CD14-positive monocyte (primary cell): ENCODE measurements around the gene ZNF254. TPM values are rescaled to one million over a fixed set of nuclear protein-coding genes. Genes with fewer than 3 reads are reported as not detected.
A peak's percentile ranks its signal among the peaks of the same experiment; 100 is the strongest.

ENCODE experiments used
- DNase-seq, 3 donors: peaks; one replicate each; pipeline ENCODE4 v3.0.0-alpha.2; 2011 to 2022
- H2AFZ ChIP-seq: 2 replicates; pipeline ENCODE4 v1.6.0; 2012; ENCODE audit warnings: mild to moderate bottlenecking, low read depth, low read length, inconsistent platforms; ENCODE audit not compliant: insufficient read depth, poor library complexity, severe bottlenecking
- H3K27ac ChIP-seq, 2 donors: 1 replicate in 1 of 2; 2 replicates in 1 of 2; pipeline ENCODE4 v1.5.1; 2012 to 2013; ENCODE audit warnings: low read length in 2 of 2, control low read depth in 1 of 2, inconsistent platforms in 1 of 2, low read depth in 1 of 2, mild to moderate bottlenecking in 1 of 2
- H3K27me3 ChIP-seq, 2 donors: one replicate each; pipeline versions ENCODE4 v1.6.0 to v1.6.1; 2011 to 2013; ENCODE audit warnings: low read length in 2 of 2; ENCODE audit not compliant: control insufficient read depth in 2 of 2, insufficient read depth in 2 of 2
- H3K36me3 ChIP-seq, 2 donors: replicated peaks in 1 of 2; 1 replicate in 1 of 2; 2 replicates in 1 of 2; pipeline versions ENCODE4 v1.5.1 to v1.6.1; 2012 to 2013; ENCODE audit warnings: low read length in 2 of 2, control low read depth in 1 of 2, inconsistent platforms in 1 of 2, mild to moderate bottlenecking in 1 of 2; ENCODE audit not compliant: insufficient read depth in 2 of 2, control insufficient read depth in 1 of 2
- H3K4me1 ChIP-seq, 2 donors: 1 replicate in 1 of 2; 2 replicates in 1 of 2; pipeline versions ENCODE4 v1.5.1 to v1.6.1; 2012 to 2013; ENCODE audit warnings: low read length in 2 of 2, control low read depth in 1 of 2, inconsistent platforms in 1 of 2, mild to moderate bottlenecking in 1 of 2, moderate library complexity in 1 of 2; ENCODE audit not compliant: insufficient read depth in 2 of 2, control insufficient read depth in 1 of 2
- H3K4me2 ChIP-seq: replicated peaks from 2 replicates; pipeline ENCODE3; 2012; ENCODE audit warnings: low read length, moderate library complexity, mild to moderate bottlenecking; ENCODE audit not compliant: poor library complexity, severe bottlenecking; ENCODE audit errors: extremely low read depth
- H3K4me3 ChIP-seq, 3 experiments: fragments of 200-600 bp in 1 of 3; sonication (generic) in 1 of 3; replicated peaks in 1 of 3; 1 replicate in 2 of 3; 2 replicates in 1 of 3; pipeline ENCODE4 v1.5.1; 2011 to 2013; ENCODE audit warnings: low read length in 3 of 3, mild to moderate bottlenecking in 3 of 3, control low read depth in 2 of 3, low read depth in 2 of 3, inconsistent platforms in 1 of 3, moderate library complexity in 1 of 3
- H3K79me2 ChIP-seq: 2 replicates; pipeline ENCODE4 v1.6.0; 2012; ENCODE audit warnings: mild to moderate bottlenecking, control low read depth, inconsistent platforms, low read length, moderate library complexity; ENCODE audit not compliant: insufficient read depth
- H3K9ac ChIP-seq: 2 replicates; pipeline ENCODE4 v1.6.0; 2017; ENCODE audit warnings: low read length, mild to moderate bottlenecking; ENCODE audit not compliant: insufficient read depth, poor library complexity, severe bottlenecking
- H3K9me3 ChIP-seq, 2 donors: replicated peaks in 1 of 2; 1 replicate in 1 of 2; 2 replicates in 1 of 2; pipeline versions ENCODE4 v1.5.1 to v1.6.1; 2012 to 2013; ENCODE audit warnings: low read length in 2 of 2, control low read depth in 1 of 2; ENCODE audit not compliant: control insufficient read depth in 1 of 2, insufficient read depth in 1 of 2
- H4K20me1 ChIP-seq: 2 replicates; pipeline ENCODE4 v1.6.0; 2012; ENCODE audit warnings: mild to moderate bottlenecking, low read length, control low read depth, moderate library complexity; ENCODE audit not compliant: insufficient read depth
- H3K27ac Mint-ChIP-seq, 7 donors: one replicate each; pipeline ENCODE4 v1.8.0; 2020; ENCODE audit warnings: mild to moderate bottlenecking in 7 of 7, mixed read lengths in 7 of 7, moderate library complexity in 6 of 7, inconsistent platforms in 2 of 7
- H3K27me3 Mint-ChIP-seq, 3 donors: one replicate each; pipeline ENCODE4 v1.8.0; 2021 to 2022; ENCODE audit warnings: low read depth in 3 of 3, mild to moderate bottlenecking in 3 of 3, mixed read lengths in 3 of 3, moderate library complexity in 3 of 3, inconsistent platforms in 1 of 3
- H3K36me3 Mint-ChIP-seq, 2 donors: one replicate each; pipeline ENCODE4 v1.8.0; 2020; ENCODE audit warnings: mixed read lengths in 2 of 2, inconsistent platforms in 1 of 2, mild to moderate bottlenecking in 1 of 2
- H3K4me1 Mint-ChIP-seq: one replicate; pipeline ENCODE4 v1.8.0; 2020; ENCODE audit warnings: mild to moderate bottlenecking, mixed read lengths
- H3K4me3 Mint-ChIP-seq, 2 donors: one replicate each; pipeline ENCODE4 v1.8.0; 2020; ENCODE audit warnings: mild to moderate bottlenecking in 2 of 2, mixed read lengths in 2 of 2, moderate library complexity in 1 of 2
- H3K9me3 Mint-ChIP-seq, 7 donors: one replicate each; pipeline ENCODE4 v1.8.0; 2020 to 2022; ENCODE audit warnings: mixed read lengths in 7 of 7, mild to moderate bottlenecking in 6 of 7, moderate library complexity in 6 of 7, inconsistent platforms in 2 of 7
- CTCF ChIP-seq: fragments of 200-600 bp; IDR thresholded peaks from one replicate; pipeline ENCODE4 v1.8.0; 2022; ENCODE audit warnings: antibody characterized with exemption, mild to moderate bottlenecking
- WGBS: methylation state at CpG from one replicate; pipeline ENCODE4 v1.1.5; 2013; ENCODE audit warnings: missing lambda C conversion rate; ENCODE audit not compliant: insufficient coverage; 5-methylcytosine and 5-hydroxymethylcytosine counted together
- intact Hi-C, 2 donors: fragments of 100-400 bp; cut with micrococcal nuclease; formaldehyde crosslinking; loops; one replicate each; pipeline versions ENCODE4 v1.15.0 to v1.15.1; 2023
- polyA plus RNA-seq, 3 donors: library from polyadenylated mRNA; depleted of rRNA in 1 of 3; unstranded in 2 of 3; stranded (reverse) in 1 of 3; fragments of 300-500 nt in 2 of 3; fragments of >200 nt in 1 of 3; fragmentation: Illumina TruSeq in 2 of 3; gene quantifications; 1 replicate in 2 of 3; 2 replicates in 1 of 3; pipeline ENCODE4 v1.2.3, GENCODE V29; 2012 to 2021

Gene ZNF254
- polyA plus RNA-seq, 3 donors, result 1.4 to 2.9 (median 1.7) TPM

DNA sequence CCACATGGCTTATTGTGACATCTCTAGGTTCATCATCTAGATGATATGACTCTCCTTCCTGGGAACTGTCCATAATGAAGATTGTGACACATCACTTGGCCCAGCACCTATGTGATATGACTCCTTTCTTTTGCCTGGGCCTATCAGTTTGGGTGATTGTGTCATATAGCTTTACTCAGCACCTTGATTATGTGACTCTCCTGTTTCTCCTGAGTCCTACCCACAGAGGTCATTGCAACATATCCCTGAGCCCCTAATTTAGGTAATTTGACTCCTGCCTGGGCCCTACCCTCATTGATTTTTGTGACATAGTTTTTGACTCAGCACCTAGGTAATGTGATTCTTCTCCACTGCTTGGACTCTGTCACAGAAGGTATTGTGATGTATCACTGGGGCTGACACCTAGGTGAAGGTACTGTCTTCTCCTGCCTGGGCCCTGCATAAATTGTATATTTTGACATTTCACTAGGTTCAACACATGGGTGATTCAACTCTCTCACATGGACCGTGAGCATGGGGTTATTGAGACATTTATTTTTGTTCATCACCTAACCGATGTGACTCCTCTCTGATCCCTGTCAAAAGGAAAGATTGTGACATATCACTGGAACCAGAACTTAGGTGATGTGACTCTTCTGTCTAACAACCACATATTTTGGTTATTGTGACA lies 26.2 kb upstream of the ZNF254 start:
- Histone ChIP-seq H3K36me3 (peaks cover 26 to 66% of the 10 kb centered on the region in 2 donors), H3K9ac (no peak overlapping the region), H3K4me3 (no peak overlapping the region), H2AFZ (no peak overlapping the region), H4K20me1 (no peaks in the 10 kb centered on the region), H3K27ac (no peak overlapping the region), H3K4me2 (no peak overlapping the region), H3K9me3 (no peaks in the 10 kb centered on the region), H3K4me1 (no peaks in the 10 kb centered on the region), H3K27me3 (no peaks in the 10 kb centered on the region), H3K79me2 (no peaks in the 10 kb centered on the region)
- peak in 1 of 3 donors; percentile 17 for DNase-seq
- H3K4me3 Mint-ChIP-seq, result no peak overlapping the region
- H3K9me3 Mint-ChIP-seq, result peaks cover 0 to 2% (median 0%) of the 10 kb centered on the region in 7 donors
- no peak for TF ChIP-seq CTCF
- H3K27ac Mint-ChIP-seq, result peak overlapping the region in 2 of 7 donors; percentile 6 to 20
- no peaks in the 10 kb centered on the region for H3K4me1 Mint-ChIP-seq
- no CpG with 5 or more reads among the region's 2 CpGs for WGBS
- H3K36me3 Mint-ChIP-seq, result peaks cover 30 to 43% of the 10 kb centered on the region in 2 donors
- intact Hi-C loops, result no loop called here
- H3K27me3 Mint-ChIP-seq, result no peaks in the 10 kb centered on the region

DNA sequence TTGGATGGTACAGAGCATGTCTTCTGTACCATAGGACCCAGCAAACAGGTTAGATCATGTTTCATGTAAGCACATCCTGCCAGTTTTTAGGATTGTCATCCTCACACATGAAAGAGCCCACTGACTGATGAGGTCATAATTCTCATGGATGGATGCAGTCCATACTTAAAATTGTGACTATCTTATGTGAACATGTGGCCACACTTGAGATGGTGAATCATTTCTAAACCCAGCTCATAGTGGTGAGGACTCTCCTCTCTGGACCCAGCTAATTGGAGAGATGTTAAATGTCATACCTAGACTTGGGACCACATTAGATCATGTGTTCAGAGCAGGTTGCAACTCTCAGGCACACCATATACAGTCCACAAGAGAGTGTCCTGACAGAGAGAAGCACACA lies 24.8 kb upstream of the ZNF254 start:
- peaks cover 22 to 61% of the 10 kb centered on the region in 2 donors for H3K36me3 ChIP-seq
- no peaks in the 10 kb centered on the region for H3K27me3 Mint-ChIP-seq
- TF ChIP-seq CTCF, result no peak
- H2AFZ ChIP-seq, result no peak overlapping the region
- H4K20me1 ChIP-seq, result no peaks in the 10 kb centered on the region
- no peak overlapping the region for H3K9ac ChIP-seq
- no peak overlapping the region for H3K4me3 ChIP-seq
- H3K4me1 Mint-ChIP-seq, result no peaks in the 10 kb centered on the region
- no peak for DNase-seq
- H3K9me3 Mint-ChIP-seq, result peaks cover 0 to 2% (median 0%) of the 10 kb centered on the region in 7 donors
- no peak overlapping the region for H3K27ac ChIP-seq
- intact Hi-C loops, result no loop called here
- no peak overlapping the region for H3K4me2 ChIP-seq
- H3K27me3 ChIP-seq, result no peaks in the 10 kb centered on the region
- no peak overlapping the region for H3K4me3 Mint-ChIP-seq
- H3K36me3 Mint-ChIP-seq, result peaks cover 30 to 44% of the 10 kb centered on the region in 2 donors
- no peaks in the 10 kb centered on the region for H3K4me1 ChIP-seq
- H3K27ac Mint-ChIP-seq, result no peak overlapping the region
- H3K79me2 ChIP-seq, result no peaks in the 10 kb centered on the region
- H3K9me3 ChIP-seq, result no peaks in the 10 kb centered on the region
